Right ventricle myocardium superior (tissue), 1 donor: ENCODE measurements around the gene FAM161A. TPM values are rescaled to one million over a fixed set of nuclear protein-coding genes. Genes with fewer than 3 reads are reported as not detected.
A peak's percentile ranks its signal among the peaks of the same experiment; 100 is the strongest.
"Not testable (repeated sequence)": the region's sequence is repeated elsewhere in the genome, so short reads cannot be mapped to it uniquely, and the experiment has no call there.

Source experiments
- ATAC-seq: fragments of 200-7000 bp; cut with Tn5 transposase; one replicate; pipeline ENCODE4 v1.9.1; 2020; ENCODE audit warnings: mild to moderate bottlenecking; ENCODE audit not compliant: poor library complexity
- DNase-seq: peaks from one replicate; pipeline ENCODE4 v3.0.0-alpha.2; 2020
- intact Hi-C: fragments of 100-400 bp; cut with DNase I; formaldehyde crosslinking; loops from one replicate; pipeline ENCODE4 v1.11.2; 2022
- total RNA-seq: library from RNA; stranded (reverse); fragmentation: NEBNext Ultra II Directional; extraction: Animal tissue kit (Norgen Biotek cat#: 25700); gene quantifications from one replicate; pipeline ENCODE4 v1.2.1, GENCODE V29; 2021
- donor health status: DM: no; HTN: yes; CAD: no; lungs with severe emphysema.

The FAM161A gene
- total RNA-seq, 1 donor from 2014 or later = 0.78 TPM

DNA sequence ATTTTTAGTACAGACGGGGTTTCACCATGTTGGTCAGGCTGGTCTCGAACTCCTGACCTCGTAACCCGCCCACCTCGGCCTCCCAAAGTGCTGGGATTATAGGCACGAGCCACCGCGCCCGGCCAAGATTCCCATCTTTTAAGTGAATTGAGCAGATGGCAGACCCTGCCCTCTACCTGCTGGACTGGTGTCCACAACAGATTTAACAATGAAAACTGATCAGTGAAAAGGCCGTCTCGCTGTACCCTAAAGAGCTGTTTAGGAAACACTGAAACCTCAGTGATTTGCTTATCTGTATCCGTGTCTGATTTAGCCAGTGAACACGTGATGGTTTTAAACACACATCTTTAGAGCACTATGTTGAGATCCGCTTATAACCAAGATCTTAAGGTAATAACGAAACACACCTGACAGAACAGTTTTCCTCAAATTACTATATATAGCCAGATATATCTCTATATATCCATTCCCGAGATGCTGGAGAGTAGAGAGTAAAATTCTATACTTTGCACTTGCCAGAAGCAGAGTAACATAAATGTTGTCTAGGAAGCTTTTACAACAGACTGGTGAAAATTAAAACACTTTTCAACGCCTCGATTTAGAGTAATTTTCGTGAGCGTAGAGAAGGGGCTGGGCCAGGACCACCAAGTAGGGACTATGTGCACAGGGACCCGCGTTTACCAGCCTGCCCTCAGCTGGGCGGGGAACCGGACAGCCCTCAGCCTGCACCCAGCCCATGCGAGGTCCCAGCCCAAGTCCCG lies 594 bp downstream of the FAM161A start:
- intact Hi-C loops = no loop called here
- no peak for DNase-seq
- peak; percentile 89 for ATAC-seq

DNA sequence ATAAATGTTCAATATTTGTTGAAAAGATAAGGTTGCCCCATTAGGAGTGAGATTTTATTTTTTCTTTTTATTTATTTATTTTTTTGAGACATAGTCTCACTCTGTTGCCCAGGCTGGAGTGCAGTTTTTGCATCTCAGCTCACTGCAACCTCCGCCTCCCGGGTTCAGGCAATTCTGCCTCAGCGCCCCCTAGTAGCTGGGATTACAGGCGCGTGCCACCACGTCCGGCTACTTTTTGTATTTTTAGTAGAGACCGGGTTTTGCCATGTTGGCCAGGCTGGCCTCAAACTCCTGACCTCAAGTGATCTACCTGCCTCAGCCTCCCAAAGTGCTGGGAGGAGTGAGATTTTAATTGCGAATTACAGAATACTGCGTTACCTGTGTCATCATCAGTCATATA lies 2.6 kb downstream of the FAM161A start:
- ATAC-seq, intact Hi-C loops, DNase-seq: not testable (repeated sequence)

DNA sequence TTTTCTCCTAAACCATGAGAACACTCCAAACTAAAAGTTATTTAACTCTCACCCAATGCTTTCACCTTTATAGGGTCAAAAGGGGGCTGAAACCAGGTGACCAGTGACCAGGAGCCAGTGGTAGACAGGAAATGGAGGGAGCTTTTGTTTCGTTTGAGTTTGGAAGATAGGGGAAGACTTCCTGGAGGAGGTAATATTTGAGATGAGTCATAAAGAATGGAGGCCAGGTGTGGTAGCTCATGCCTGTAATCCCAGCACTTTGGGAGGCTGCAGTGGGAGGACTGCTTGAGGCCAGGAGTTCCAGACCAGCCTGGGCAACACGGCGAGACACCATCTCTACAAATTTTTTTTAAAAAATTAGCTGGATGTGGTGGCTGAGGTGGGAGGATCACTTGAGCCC lies 8.5 kb downstream of the FAM161A start:
- DNase-seq (no peak), ATAC-seq (no peak)
- intact Hi-C loops = no loop called here

DNA sequence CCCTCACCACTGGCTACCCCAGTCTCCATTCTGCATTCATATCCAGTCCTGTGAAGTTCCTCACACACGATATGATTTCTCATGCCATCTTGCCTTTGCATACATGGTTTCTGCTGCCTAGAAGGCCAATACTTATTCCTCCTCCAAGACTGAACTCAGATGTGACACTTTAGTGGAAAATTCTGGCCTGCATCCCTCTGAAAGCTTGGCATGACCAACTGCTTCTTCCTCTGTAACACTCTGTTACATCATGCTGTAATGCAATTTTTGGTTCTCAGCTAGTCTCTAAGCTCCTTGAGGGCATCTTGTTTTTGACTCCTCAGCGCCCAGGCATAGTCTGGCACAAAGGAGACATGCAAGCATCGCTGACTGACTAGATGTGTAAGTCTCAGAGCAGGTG lies 12.6 kb downstream of the FAM161A start:
- ATAC-seq (no peak), DNase-seq (no peak)
- intact Hi-C loops = no loop called here

DNA sequence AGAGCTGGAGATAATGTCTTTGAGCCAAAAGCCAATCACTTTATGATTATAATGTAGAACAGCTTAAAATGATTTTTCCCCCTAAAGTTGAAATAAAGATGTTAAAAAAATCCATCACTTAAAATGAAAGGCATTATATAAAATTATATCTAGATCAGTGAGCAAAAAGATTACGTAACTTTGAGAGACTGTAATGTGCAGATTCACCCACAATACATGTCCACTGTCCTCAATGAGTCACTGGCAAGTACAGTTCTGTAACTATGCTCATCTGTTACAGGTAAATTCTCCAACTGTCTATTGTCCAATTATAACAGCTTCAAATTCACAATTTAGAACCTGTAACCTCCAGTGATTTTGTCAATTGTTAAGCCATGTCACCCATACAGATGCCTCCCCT lies 19.0 kb downstream of the FAM161A start:
- DNase-seq (no peak), ATAC-seq (no peak)
- intact Hi-C loops = no loop called here

DNA sequence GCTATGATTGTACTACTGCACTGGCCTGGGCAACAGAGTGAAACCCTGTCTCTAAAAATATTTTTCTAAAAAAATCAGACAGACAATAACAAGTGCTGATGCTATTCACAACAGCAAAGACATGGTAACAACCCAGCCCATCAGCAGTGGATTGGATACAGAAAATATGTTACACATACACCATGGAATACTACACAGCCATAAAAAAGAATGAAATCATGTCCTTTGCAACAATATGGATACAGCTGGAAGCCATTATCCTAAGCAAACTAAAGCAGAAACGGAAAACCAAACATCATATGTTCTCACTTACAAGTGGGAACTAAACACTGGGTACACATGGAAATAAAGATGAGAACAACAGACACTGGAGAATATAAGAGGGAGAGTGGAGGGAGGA lies 19.9 kb downstream of the FAM161A start:
- no peak for DNase-seq
- intact Hi-C loops = no loop called here
- ATAC-seq = no peak

DNA sequence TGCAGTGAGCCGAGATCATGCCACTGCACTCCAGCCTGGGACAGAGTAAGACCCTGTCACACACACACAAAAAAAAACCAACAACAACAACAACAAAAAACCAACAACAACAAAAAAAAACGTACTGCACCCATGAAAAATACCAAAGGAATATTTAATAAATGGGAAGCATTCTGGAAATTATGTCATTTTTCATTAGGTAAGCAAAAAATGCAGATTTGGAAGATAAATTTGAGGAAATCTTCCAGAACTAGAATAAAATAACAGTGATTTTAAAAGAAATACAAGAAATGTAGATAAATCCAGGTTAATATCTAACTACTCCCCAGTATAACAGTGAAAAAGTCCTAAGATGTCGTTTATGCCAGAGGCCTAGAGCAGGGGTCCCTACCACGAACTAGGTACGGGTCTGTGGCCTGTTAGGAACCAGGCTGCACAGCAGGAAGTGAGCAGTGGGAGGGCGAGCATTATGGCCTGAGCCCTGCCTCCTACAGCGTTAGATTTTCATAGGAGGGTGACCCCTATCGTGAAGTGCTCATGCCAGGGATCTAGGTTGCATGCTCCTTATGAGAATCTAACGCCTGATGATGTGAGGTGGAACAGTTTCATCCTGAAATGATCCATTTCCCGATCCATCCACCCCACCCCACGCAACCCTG lies 21.5 kb downstream of the FAM161A start:
- intact Hi-C loops = no loop called here
- ATAC-seq = no peak
- DNase-seq = no peak

DNA sequence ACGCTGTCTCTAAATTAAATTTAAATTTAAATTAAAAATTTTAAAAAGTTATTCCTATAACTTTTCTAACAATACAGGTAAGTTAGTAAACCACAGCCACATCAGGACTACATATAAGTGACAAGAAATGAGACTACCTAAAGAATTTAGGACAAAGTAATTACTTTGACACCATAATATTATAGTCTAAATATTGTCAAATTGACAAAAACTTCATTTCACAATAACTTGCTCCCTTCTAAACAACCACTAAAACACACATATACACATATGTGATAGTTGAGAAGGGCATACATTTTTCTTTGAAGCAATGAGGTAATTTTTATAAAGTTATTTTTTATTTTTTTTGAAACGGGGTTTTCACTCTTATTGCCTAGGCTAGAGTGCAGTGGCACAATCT lies 31.6 kb downstream of the FAM161A start:
- intact Hi-C loops = no loop called here
- no peak for ATAC-seq
- DNase-seq = no peak

DNA sequence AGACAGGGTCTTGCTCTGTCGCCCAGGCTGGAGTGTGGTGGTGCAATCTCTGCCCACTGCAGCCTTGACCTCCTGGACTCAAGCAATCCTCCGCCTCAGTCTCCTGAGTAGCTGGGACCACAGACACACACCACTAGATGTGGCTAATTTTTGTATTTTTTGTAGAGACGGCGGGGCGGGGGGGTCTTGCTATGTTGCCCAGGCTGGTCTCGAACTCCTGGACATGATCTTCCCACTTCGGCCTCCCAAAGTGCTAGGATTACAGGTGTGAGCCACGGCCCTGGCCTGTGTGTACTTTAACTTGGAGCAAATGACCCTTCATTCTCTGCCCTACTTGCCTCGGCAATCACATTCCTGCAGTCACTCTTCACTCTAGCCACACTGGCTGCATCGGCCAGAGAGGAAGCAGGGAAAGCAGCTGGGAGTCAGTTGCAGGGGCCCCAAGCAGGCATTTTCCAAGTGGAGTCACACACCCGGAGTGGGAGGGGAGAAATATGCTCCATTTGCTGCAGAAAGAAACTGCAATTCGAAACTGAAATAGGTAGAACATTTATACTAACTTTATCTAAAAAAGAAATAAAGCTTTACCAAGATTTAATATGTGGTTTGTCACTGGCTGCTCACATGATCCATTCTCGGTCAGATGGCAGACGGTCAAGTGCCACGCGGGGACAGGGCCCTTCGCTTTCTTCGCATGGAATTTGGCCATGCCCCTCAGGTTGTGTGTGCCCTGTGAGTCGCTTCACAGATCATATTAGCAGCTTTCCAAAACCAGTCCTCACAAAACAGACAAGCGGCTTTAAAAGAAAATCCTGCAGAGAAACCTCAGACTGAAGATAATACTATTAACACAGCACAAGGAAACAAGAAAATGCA lies 37.1 kb downstream of the FAM161A start:
- peak; percentile 93 for ATAC-seq
- intact Hi-C loops = no loop called here
- peak; percentile 44 for DNase-seq

DNA sequence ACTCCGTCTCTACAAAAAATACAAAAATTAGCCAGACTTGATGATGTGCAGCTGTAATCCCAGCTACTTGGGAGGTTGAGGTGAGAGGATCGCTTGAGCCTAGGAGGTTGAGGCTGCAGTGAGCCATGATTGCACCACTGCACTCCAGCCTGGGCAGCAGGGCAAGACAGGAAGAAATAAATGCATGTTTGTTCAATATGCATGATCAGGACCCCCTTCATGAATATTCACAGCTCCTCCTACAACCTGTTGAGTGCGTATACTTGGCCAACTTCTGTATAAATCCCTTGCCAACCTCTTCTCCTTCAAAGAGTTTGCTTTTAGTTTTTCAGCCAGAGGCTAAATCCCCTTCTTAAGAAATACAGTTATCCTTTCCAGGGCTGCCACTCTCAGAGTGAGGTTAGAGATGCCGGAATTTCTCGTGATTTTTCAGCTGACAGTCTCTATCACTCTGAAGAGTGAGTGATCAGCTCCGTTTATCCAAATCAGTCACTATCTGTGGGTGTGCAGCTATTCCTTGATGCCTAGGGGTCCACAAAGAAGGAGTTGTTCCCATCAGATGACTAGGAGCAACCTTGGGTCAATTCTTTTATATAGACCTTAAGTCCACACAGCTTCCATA lies 39.2 kb downstream of the FAM161A start:
- DNase-seq (no peak), ATAC-seq (no peak)
- intact Hi-C loops = no loop called here

DNA sequence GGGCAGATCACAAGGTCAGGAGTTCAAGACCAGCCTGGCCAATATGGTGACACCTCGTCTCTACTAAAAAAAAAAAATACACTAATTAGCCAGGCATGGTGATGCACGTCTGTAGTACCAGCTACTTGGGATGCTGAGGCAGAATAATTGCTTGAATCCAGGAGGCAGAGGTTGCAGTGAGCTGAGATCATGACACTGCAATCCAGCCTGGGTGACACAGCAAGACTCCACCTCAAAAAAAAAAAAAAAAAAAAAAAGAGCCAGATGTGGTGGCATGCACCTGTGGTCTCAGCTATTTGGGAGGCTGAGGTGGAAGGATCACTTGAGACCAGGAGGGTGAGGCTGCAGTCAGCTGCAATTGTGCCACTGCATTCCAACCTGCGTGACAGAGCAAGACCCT lies 40.5 kb downstream of the FAM161A start:
- ATAC-seq, intact Hi-C loops, DNase-seq: not testable (repeated sequence)

DNA sequence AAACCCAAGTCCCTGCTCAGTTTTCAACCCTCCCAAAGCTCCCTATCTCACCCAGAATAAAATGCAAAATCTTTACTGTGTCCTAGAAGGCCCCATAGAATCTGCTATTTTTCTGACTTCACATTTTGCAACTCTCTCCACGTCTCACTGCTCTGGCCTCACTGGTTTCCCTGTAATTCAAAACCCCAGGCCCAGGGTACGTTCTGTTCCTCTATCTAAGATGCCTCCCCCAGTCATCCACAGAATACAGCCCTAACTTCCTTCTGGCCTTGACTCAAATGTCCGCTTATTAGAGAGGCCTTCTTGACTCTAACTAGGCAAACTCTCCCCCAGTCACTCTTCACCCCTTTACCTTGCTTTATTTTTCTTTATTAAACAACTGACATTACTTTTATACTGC lies 42.0 kb downstream of the FAM161A start:
- intact Hi-C loops = no loop called here
- DNase-seq (no peak), ATAC-seq (no peak)

DNA sequence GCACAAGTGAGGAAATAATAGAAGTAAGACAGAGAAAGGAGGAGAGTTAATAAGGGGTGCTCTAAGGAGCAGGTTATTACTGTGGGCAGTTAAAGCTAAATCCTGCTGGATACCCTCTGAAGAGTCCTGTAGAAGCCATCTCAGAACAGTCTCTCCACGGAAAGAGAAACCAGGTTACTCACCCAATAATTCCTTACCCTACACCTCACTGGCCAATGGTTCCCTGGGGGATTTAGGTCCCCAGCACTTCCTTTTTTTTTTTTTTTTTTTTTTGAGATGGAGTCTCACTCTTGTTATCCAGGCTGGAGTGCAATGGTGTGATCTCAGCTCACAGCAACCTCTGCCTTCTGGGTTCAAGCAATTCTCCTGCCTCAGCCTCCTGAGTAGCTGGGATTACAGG lies 43.7 kb downstream of the FAM161A start:
- intact Hi-C loops, DNase-seq, ATAC-seq: not testable (repeated sequence)

DNA sequence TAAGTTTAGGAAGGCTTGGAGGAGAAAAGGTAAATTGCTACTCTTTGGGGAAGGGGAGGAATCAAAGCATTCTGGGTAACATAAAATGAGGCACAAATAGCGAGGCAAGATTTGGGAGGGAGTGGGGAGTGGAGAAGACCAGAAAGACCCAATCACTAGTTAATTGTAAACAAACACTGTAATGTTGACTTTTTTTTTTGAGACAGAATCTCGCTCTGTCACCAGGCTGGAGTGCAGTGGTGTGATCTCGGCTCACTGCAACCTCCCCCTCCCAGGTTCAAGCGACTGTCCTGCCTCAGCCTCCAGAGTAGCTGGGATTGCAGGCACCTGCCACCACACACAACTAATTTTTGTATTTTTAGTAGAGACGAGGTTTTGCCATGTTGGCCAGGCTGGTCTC lies 45.2 kb downstream of the FAM161A start:
- ATAC-seq, DNase-seq, intact Hi-C loops: not testable (repeated sequence)

DNA sequence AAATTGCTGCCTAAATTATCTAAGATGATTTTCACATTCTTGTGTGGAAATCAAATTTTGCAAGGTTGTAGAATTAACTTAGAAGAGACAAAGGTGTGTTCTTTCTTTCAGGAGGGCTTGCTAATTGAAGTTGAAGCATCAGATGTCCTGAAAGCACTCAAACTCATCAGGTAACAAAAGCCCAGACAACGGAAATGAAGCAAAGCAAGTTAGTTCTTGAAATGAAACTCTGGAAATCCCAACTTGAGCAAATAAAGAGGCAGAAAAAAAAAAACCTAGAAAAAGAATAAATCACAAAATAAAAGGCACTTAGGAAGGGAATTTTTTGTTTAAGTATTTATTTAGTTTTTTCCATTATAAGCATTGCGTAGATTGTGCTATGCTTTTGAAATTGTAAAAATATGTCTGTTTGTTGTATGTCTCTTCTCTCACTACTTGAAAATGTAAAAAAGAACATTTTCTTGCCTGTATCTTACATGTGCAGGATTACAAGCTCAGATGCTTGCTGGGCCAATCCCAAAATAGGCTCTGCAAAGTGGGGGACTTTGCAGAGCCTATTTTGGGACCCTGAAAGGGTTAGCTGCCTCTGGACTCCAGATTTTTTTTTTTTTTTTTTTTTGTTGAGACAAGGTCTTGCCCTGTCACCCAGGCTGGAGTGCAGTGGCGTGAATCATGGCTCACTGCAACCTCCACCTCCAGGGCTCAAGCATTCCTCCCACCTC lies 46.7 kb downstream of the FAM161A start:
- no peak for DNase-seq
- intact Hi-C loops = no loop called here
- ATAC-seq = no peak

DNA sequence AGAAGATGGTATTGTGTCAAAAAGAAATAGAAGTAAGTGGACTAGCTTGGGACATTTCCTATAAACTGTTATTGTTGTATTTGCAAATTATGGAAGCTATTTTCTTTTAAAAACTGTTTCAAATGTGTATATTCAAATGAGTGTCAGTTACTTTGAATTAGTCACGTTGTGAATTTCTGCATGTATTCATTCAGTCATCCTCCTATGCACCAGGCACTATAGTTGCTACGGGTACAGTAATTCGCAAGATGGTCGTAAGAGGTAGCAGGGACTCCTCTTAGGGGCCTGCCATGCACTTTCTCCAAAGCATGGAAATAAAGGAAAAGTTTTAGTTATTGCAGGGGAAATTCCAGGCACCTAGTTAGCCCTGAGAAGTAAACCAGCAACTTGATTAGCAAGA lies 51.3 kb downstream of the FAM161A start:
- DNase-seq (no peak), ATAC-seq (no peak)
- intact Hi-C loops = no loop called here

DNA sequence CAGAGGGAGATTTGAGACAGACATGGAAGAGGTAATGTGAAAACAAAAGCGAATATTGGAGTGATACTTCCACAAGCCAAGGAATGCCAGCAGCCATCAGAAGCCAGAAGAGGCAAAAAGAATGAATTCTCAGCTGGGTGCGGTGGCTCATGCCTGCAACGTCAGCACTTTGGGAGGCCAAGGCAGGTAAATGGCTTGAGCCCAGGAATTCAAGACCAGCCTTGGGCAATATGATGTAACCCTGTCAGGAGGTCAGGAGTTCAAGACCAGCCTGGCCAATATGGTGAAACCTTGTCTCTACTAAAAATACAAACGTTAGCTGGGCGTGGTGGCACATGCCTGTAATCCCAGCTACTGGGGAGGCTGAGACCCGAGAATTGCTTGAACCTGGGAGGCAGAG lies 54.8 kb downstream of the FAM161A start:
- ATAC-seq (no peak), DNase-seq (no peak)
- intact Hi-C loops = no loop called here

DNA sequence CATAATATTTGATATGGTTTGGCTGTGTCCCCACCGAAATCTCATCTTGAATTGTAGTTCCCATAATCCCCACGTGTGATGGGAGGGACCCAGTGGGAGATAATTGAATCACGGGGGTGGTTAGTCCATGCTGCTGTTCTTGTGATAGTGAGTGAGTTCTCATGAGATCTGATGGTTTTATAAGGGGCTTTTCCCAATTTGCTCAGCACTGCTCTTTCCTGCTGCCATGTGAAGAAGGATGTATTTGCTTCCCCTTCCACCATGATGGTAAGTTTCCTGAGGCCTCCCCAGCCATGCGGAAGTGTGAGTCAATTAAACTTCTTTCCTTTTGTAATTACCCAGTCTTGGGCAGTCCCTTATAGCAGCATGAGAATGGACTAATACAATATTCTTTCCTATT lies 56.4 kb downstream of the FAM161A start:
- DNase-seq, intact Hi-C loops, ATAC-seq: not testable (repeated sequence)
